Pons (tissue), 1 donor: ENCODE data around the gene KIAA1217.
"Not testable (repeated sequence)": the region's sequence is repeated elsewhere in the genome, so short reads cannot be mapped to it uniquely, and the experiment has no call there.

Experiments used
- DNase-seq: peaks from one replicate; pipeline ENCODE4 v3.0.0-alpha.2; 2016; ENCODE audit warnings: low spot score

The KIAA1217 gene

GRCh38 chr10:24440817-24441797 is 232.2 kb downstream of the KIAA1217 start:
- no peak for DNase-seq

GRCh38 chr10:24442234-24442633 is 233.3 kb downstream of the KIAA1217 start:
- no peak for DNase-seq

DNA sequence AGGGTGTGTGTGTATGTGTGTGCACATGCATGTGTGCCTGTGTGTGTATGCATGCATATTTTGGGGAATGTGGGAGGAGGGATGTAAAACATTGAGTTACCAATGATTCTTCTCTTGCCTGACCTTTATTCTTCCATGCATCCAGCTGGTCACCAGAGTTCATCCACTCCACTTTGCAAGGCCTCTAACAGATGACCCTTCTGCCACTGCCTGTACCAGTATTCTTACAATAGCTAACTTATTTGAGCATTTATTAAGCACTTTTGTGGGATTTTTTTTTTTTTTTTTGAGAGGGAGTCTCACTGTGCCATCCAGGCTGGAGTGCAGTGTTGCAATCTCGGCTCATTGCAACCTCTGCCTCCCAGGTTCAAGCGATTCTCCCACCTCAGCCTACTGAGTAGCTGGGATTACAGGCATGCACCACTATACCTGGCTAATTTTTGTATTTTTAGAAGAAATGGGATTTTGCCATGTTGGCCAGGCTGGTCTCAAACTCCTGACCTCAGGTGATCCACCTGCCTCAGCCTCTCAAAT is 233.8 kb downstream of the KIAA1217 start:
- not testable (repeated sequence) for DNase-seq

DNA sequence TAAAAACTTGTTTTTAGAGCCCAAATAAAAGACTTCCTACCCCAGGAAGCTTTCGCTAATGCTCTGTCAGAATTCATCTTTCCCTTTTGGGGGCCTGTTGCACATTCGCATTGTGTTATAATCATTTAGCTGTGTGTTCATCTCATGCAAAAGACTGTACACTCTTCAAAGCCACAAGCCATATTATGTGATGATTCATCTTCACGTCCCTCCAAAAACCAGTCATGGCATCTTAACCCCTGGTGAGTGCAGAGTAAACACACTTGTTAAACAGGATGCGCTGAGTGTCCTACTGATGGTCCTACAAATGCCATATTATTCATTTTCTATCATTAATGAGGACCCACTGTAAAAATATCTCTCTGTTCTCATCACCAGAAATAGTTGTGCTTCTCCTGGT is 235.4 kb downstream of the KIAA1217 start:
- no peak for DNase-seq

DNA sequence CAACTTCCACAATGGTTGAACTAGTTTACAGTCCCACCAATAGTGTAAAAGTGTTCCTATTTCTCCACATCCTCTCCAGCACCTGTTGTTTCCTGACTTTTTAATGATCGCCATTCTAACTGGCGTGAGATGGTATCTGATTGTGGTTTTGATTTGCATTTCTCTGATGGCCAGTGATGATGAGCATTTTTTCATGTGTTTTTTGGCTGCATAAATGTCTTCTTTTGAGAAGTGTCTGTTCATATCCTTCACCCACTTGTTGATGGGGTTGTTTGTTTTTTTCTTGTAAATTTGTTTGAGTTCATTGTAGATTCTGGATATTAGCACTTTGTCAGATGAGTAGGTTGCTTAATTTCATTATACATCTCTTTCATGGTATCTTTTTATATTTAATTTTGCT is 237.0 kb downstream of the KIAA1217 start:
- not testable (repeated sequence) for DNase-seq

- no peak for DNase-seq
Measured at GRCh38 chr10:24446739-24447138, 237.8 kb downstream of the KIAA1217 start.

GRCh38 chr10:24448351-24448999 is 239.5 kb downstream of the KIAA1217 start:
- no peak for DNase-seq

- DNase-seq: no peak
Measured at GRCh38 chr10:24449321-24449740, 240.4 kb downstream of the KIAA1217 start.

DNA sequence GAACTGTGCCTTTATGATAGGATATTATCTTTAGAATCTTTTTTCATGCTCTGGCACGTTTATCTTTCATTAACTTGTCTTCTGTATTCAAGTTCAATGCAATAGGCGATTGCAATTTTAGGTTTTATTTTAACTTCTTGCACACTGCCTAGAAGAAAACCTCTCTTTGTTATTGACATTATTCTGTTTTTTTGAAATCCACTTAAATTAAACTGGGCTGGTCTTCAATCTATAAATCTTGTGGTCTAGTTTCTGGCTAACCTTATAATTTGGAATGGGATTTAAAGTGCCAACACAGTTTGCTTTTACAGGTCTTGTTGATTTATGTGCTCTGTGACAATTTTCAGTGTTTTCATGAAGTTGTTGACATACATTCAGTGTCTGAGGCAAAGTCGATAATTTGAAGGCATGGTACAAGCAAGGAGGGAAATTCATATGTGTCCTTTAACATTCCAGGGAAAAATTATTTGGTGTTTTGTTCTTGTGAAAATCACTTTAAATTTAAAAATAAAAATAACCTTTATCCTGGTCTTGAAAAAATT is 240.9 kb downstream of the KIAA1217 start:
- DNase-seq: no peak

DNA sequence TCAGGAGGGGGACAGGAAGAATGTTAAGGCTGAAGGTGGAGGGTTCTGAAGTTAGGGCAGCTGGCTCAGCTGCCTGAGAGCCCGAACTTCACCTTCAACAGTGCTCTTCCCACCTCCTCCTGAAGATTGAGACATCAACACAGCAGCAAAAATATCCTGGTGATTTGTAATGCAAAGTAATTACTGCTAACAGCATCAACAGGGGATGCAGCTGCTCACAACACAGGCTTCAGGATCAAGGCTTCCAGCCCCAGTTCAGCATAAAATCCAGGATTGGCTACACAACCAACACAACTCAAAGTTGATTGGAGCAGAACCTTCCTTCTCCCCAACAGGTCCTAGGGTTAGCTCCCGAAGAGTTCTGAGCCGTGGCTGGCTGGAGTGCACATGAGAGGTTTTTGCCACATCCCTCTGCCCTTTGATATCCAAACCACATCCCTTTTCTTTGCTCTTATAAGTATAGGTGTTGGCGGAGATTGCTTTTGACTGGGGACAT is 242.4 kb downstream of the KIAA1217 start:
- DNase-seq: no peak

DNA sequence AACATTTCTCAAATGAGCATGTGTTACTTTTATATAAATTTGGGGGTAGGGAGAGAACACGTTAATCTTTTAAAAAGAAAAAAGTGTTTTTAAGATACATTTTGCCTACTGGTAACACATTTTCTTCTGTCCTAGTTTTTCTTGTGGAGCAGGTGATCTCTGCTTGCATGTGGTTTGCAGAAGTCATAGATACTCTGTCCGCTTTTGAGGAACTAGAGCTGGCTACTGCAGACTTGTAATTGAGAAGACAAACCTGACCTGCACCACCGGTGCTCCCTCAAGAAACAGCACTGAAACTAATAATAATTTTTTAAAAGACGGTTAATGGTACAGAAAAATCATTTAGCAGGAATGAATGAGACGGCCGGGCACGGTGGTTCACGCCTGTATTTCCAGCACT is 243.1 kb downstream of the KIAA1217 start:
- no peak for DNase-seq

- DNase-seq: no peak
Measured at GRCh38 chr10:24453404-24453830, 244.5 kb downstream of the KIAA1217 start.

GRCh38 chr10:24453973-24454372 is 245.0 kb downstream of the KIAA1217 start:
- no peak for DNase-seq

DNA sequence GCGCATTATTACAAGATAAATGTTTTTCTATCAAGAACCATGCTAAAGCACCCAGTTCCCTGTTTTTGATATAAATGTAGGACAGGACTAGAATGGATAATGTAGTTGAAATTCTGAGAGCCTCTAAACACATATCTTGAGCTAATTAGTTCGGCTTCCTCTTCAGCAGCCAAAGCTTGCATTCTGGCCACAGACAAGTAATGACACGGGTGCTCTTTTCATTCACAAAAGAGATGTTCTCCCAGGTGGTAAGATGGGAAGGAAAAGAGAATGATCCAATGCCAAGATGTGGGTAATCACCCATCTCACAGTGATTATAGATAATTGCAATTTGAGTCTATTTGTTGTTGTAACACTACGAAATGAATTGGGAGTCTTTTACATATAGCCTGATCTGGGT is 246.5 kb downstream of the KIAA1217 start:
- DNase-seq: no peak

DNA sequence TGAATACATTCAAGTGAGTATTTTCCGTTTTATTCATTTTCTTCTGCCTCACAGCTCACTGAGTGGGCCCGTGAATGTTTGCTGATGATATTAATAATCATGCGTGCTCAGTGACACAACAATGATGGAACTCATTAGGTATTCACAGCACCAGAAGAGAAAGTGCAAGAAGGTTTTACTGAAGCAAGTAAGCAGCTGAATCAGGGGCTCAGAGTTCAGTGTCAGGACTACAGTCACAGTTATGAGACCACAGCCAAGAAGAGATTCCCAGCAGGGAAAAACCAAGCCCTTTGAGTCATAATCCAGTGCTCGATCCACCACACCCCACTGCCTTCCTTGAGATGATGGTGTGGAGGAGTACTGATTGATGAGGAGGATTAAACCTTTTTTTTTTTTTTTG is 247.4 kb downstream of the KIAA1217 start:
- DNase-seq: no peak

GRCh38 chr10:24457661-24458318 is 248.9 kb downstream of the KIAA1217 start:
- no peak for DNase-seq

- no peak for DNase-seq
Measured at GRCh38 chr10:24459836-24460235, 250.9 kb downstream of the KIAA1217 start.

DNA sequence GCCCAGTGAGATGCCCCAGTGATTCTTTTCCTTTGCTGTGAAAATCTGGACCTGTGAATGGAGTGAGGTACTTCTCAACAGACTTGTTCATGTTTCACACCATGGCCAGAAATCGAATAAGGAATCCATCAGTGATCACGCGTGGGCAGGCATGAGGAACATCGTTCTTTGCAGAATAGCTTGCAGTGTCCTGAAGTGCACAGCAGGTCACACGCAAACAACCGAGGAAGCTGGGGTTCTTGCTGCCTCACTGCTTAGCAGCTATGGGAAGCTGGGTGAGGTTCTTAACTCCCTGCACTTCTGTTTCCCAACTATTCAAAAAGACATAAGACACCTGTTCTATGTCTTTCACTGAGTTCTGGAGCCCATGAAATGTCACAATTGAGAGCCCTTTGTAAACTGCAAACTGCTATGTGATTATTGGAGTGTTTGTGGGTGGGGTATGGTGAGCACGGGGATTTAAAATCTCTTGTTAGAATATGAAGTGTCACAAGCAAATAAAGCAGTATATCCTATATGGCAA is 253.4 kb downstream of the KIAA1217 start:
- no peak for DNase-seq

DNA sequence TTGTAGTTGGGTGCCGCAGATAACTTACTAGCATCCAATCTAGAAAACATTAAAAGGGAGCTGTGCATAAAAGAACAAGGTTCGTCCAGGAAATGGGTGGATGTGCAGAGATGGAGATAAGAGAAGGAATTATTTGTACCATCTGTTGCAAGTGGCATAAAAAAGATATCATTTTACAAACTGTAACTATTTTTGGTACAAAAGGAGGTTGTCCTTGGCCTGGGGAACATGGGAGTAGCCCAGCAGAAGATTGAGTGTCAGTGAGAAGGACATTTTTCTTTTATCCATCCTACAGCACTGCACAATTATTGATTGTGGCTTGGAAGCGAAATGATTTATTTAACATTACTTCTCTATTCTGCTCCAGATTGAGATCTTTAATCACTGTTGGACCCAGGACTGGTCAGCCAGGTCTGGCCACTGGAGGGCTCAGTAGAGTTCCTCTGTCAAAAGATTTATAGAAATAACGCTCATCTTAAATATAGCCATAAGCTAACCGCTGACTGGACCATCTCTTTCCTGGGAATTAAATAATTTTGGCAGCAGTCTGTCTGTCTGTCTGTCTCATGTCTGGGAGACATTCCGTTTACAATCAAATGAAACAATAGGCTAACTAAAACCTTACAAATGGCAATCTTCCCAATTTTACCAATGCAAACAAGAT is 254.1 kb downstream of the KIAA1217 start:
- no peak for DNase-seq

DNA sequence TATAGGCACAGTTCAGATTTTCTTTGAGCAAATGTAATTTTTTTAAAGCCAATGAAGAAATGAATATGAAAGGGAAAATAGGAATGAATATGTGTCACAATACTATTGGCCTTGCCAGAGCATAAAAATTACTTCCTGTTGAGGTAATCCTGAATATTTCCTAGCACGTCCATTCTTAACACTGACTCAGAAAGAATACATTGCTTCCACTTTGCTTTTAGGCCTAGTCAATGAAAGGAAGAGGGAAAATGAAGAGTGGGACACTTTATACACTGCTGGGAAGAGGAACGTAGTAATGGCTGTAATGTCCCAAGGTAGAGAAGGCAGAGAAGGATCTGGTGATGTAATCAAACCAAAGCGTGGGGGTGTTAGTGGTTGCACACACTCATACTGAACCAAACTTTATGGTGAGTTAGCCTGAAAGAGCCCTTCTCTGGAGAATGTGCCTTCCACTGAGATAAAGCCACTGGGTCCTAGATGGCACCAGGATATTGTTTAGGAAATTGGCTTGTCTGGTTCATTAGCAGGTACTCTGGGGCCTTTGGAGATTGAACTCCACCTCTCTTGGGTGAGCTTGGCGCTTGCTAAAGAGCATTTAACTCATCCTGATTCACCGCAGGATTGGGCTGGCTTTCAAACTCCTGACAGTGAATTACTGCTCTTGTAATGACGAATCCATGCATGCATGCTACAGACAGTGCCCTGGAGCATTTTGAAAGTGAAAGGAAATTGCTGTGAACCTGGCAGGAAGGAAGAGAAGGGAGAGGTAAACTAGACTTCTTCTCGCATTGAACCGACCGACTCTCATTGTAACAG is 254.9 kb downstream of the KIAA1217 start:
- no peak for DNase-seq
